Fibroblast of villous mesenchyme (primary cell): Measurements from ENCODE around the gene DIDO1. TPM values are rescaled to one million over a fixed set of nuclear protein-coding genes. Genes with fewer than 3 reads are reported as not detected.

Source experiments
- DNase-seq: peaks from one replicate; pipeline ENCODE4 v3.0.0-alpha.2; 2010; ENCODE audit warnings: low read depth
- H3K4me3 ChIP-seq: 2 replicates; pipeline ENCODE4 v1.5.1; 2011; ENCODE audit warnings: low read depth, mild to moderate bottlenecking, low read length
- CTCF ChIP-seq: IDR thresholded peaks from 2 replicates; pipeline ENCODE4 v1.5.1; 2012; ENCODE audit warnings: low read depth, mild to moderate bottlenecking, low read length; ENCODE audit not compliant: insufficient read depth
- small RNA-seq: library from RNA; depleted of rRNA; stranded (forward); fragments of <200 nt; gene quantifications from one replicate; pipeline ENCODE3, GENCODE V24; 2012
- total RNA-seq: library from RNA; depleted of rRNA; stranded (reverse); fragments of >200 nt; gene quantifications from 2 replicates; pipeline ENCODE4 v1.2.3, GENCODE V29; 2012

The DIDO1 gene
- total RNA-seq, 1 donor: 47.5 TPM

GRCh38 chr20:62828051-62828450, 98.3 kb downstream of the DIDO1 start:
- H3K4me3 ChIP-seq: no peak overlapping the region
- no peak for DNase-seq
- no peak for TF ChIP-seq CTCF

Small RNA genes lying within 50 kb of the gene (small RNA-seq; reads per million reads assigned to genes)
- not detected for gene DPH3P1

Other genes starting within 250 kb of the DIDO1 start
- under 0.01 TPM in 2 replicates for gene NTSR1, start 217.7 kb downstream of the DIDO1 start, total RNA-seq
- gene MRGBP, start 130.0 kb downstream of the DIDO1 start, total RNA-seq: 22.2 and 23.7 TPM in 2 replicates
- 30.3 and 33.7 TPM in 2 replicates for gene OGFR, start 121.7 kb downstream of the DIDO1 start, total RNA-seq
- gene COL9A3, start 109.5 kb downstream of the DIDO1 start, total RNA-seq: under 0.01 and 0.43 TPM in 2 replicates
- gene TCFL5, start 64.7 kb downstream of the DIDO1 start, total RNA-seq: 12.6 and 19.0 TPM in 2 replicates
- gene GID8, start 11.6 kb upstream of the DIDO1 start, total RNA-seq: 31.2 and 34.5 TPM in 2 replicates
- gene SLC17A9, start 26.2 kb upstream of the DIDO1 start, total RNA-seq: 23.7 and 24.8 TPM in 2 replicates
- not detected in 2 replicates for gene BHLHE23, start 80.5 kb upstream of the DIDO1 start, total RNA-seq